Measurements from ENCODE around the gene PTCH1.

The PTCH1 gene

GRCh38 chr9:95511952-95512708 lies 4.6 kb downstream of the PTCH1 start:
- no peak for DNase-seq (ENCODE audit: low read depth)

- no peak for DNase-seq (ENCODE audit: low read depth)
These were observed 5.2 kb downstream of the PTCH1 start for GRCh38 chr9:95511616-95511931.

- DNase-seq (ENCODE audit: low read depth) = peak; percentile 64
These were observed 5.8 kb downstream of the PTCH1 start for GRCh38 chr9:95510709-95511615.

GRCh38 chr9:95509851-95510708 lies 6.7 kb downstream of the PTCH1 start:
- DNase-seq (ENCODE audit: low read depth) = no peak

- peak; percentile 46 for DNase-seq (ENCODE audit: low read depth)
These were observed 7.6 kb downstream of the PTCH1 start for GRCh38 chr9:95508968-95509850.

GRCh38 chr9:95508242-95508967 lies 8.4 kb downstream of the PTCH1 start:
- DNase-seq (ENCODE audit: low read depth) = no peak

- DNase-seq (ENCODE audit: low read depth) = no peak
These were observed 9.1 kb downstream of the PTCH1 start for GRCh38 chr9:95507464-95508241.

- DNase-seq (ENCODE audit: low read depth) = no peak
These were observed 9.9 kb downstream of the PTCH1 start for GRCh38 chr9:95506678-95507463.

GRCh38 chr9:95506428-95506677 lies 10.4 kb downstream of the PTCH1 start:
- no peak for DNase-seq (ENCODE audit: low read depth)

- DNase-seq (ENCODE audit: low read depth) = no peak
These were observed 10.9 kb downstream of the PTCH1 start for GRCh38 chr9:95505717-95506427.

- no peak for DNase-seq (ENCODE audit: low read depth)
These were observed 11.6 kb downstream of the PTCH1 start for GRCh38 chr9:95505072-95505716.

GRCh38 chr9:95504053-95504963 lies 12.5 kb downstream of the PTCH1 start:
- no peak for DNase-seq (ENCODE audit: low read depth)

GRCh38 chr9:95503369-95503768 lies 13.4 kb downstream of the PTCH1 start:
- no peak for DNase-seq (ENCODE audit: low read depth)

- DNase-seq (ENCODE audit: low read depth) = no peak
These were observed 14.5 kb downstream of the PTCH1 start for GRCh38 chr9:95502248-95502647.

- DNase-seq (ENCODE audit: low read depth) = no peak
These were observed 16.9 kb downstream of the PTCH1 start for GRCh38 chr9:95499847-95500246.

GRCh38 chr9:95499046-95499676 lies 17.6 kb downstream of the PTCH1 start:
- no peak for DNase-seq (ENCODE audit: low read depth)

- DNase-seq (ENCODE audit: low read depth) = no peak
These were observed 18.1 kb downstream of the PTCH1 start for GRCh38 chr9:95498641-95499040.
